ENCODE data around the gene EGR1.

DNA sequence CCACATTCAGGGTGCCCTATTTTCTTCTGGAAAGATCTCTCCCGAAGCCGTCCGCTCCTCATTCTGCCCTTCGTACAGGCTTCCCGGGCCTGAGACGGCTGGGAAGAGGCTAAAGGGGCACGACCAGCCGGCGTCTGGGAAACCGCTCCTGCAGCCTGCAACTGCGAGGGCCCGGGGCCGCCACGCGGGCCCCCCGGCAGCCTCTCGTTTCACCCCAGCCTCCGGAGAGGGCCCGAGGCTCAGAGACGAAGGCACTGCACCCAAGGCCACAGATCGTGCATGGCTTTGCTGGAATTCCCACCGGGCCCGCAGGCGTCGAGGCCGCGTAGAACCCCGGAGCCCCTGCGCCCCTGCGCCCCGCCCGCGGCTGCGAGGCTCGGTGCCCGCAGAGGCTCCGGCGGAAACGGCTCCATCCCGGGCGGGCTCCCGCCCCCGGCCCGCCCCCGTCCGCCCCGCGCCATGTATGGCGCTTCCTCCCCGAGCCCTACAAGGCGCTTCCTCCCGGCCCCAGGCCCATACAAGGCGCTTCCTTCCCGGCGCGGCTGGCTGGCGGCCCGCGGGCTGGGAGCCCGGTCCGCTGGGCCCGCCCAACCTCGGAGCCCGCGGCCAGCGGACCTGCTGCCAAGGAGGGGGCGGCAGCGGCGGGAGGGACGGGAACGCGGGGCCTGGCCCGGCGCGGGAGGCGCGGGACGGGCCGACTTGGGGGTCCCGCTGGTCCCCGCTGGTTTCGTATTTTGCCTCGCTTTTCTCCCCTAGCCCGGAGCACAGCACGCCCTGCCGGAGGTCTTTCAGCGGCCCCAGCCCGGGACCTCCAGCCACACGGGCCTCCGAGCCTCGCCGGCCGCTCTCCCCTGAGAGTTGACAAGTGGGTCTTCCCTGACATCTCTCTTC, 26.6 kb downstream of the EGR1 start:
- TF ChIP-seq, protein P1, sequence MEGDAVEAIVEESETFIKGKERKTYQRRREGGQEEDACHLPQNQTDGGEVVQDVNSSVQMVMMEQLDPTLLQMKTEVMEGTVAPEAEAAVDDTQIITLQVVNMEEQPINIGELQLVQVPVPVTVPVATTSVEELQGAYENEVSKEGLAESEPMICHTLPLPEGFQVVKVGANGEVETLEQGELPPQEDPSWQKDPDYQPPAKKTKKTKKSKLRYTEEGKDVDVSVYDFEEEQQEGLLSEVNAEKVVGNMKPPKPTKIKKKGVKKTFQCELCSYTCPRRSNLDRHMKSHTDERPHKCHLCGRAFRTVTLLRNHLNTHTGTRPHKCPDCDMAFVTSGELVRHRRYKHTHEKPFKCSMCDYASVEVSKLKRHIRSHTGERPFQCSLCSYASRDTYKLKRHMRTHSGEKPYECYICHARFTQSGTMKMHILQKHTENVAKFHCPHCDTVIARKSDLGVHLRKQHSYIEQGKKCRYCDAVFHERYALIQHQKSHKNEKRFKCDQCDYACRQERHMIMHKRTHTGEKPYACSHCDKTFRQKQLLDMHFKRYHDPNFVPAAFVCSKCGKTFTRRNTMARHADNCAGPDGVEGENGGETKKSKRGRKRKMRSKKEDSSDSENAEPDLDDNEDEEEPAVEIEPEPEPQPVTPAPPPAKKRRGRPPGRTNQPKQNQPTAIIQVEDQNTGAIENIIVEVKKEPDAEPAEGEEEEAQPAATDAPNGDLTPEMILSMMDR (IDR thresholded peaks at IDR 0.05; ENCODE audit: poor library complexity, severe bottlenecking), result no peak
- no peak for TF ChIP-seq RAD21 (conservative IDR thresholded peaks at IDR 0.05)
- TF ChIP-seq EP300 (conservative IDR thresholded peaks at IDR 0.05; ENCODE audit: poor library complexity, severe bottlenecking), result no peak
- no peak for TF ChIP-seq SMC3 (conservative IDR thresholded peaks at IDR 0.05; ENCODE audit: poor library complexity)
- no peak for TF ChIP-seq EZH2 (IDR thresholded peaks at IDR 0.05; ENCODE audit: borderline replicate concordance, insufficient read depth, low read length, poor library complexity, severe bottlenecking)
- no peak for TF ChIP-seq TAF1 (IDR thresholded peaks at IDR 0.05; ENCODE audit: low read depth)
- TF ChIP-seq POLR2AphosphoS5 (IDR thresholded peaks at IDR 0.05), result no peak
- TF ChIP-seq, protein P2, sequence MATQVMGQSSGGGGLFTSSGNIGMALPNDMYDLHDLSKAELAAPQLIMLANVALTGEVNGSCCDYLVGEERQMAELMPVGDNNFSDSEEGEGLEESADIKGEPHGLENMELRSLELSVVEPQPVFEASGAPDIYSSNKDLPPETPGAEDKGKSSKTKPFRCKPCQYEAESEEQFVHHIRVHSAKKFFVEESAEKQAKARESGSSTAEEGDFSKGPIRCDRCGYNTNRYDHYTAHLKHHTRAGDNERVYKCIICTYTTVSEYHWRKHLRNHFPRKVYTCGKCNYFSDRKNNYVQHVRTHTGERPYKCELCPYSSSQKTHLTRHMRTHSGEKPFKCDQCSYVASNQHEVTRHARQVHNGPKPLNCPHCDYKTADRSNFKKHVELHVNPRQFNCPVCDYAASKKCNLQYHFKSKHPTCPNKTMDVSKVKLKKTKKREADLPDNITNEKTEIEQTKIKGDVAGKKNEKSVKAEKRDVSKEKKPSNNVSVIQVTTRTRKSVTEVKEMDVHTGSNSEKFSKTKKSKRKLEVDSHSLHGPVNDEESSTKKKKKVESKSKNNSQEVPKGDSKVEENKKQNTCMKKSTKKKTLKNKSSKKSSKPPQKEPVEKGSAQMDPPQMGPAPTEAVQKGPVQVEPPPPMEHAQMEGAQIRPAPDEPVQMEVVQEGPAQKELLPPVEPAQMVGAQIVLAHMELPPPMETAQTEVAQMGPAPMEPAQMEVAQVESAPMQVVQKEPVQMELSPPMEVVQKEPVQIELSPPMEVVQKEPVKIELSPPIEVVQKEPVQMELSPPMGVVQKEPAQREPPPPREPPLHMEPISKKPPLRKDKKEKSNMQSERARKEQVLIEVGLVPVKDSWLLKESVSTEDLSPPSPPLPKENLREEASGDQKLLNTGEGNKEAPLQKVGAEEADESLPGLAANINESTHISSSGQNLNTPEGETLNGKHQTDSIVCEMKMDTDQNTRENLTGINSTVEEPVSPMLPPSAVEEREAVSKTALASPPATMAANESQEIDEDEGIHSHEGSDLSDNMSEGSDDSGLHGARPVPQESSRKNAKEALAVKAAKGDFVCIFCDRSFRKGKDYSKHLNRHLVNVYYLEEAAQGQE (IDR thresholded peaks at IDR 0.05; ENCODE audit: borderline replicate concordance), result no peak
- no peak for TF ChIP-seq MXI1 (conservative IDR thresholded peaks at IDR 0.05; ENCODE audit: poor library complexity, severe bottlenecking)

All from neural cell (in vitro differentiated cells).